Psoas muscle (tissue), 8 donors: ENCODE measurements around the gene RUNX2. TPM values are rescaled to one million over a fixed set of nuclear protein-coding genes. Genes with fewer than 3 reads are reported as not detected.
"Not testable (repeated sequence)": the region's sequence is repeated elsewhere in the genome, so short reads cannot be mapped to it uniquely, and the experiment has no call there.

Experiments used
- ATAC-seq, 4 donors: fragments of 200-7000 bp; cut with Tn5 transposase; one replicate each; pipeline ENCODE4 v1.9.1; 2020; ENCODE audit warnings: moderate library complexity in 3 of 4, mild to moderate bottlenecking in 2 of 4
- DNase-seq, 2 donors: peaks; one replicate each; pipeline ENCODE4 v3.0.0-alpha.2; 2020
- H3K27ac ChIP-seq: fragments of 200-600 bp; one replicate; pipeline ENCODE4 v1.8.0; 2022
- H3K27me3 ChIP-seq, 3 donors: fragments of 200-600 bp in 1 of 3; one replicate each; pipeline versions ENCODE4 v1.6.1 to v1.8.0; 2013 to 2022; ENCODE audit warnings: low read length in 2 of 3, mild to moderate bottlenecking in 2 of 3, moderate library complexity in 1 of 3; ENCODE audit not compliant: insufficient read depth in 3 of 3
- H3K36me3 ChIP-seq, 2 donors: fragments of 200-600 bp in 1 of 2; one replicate each; pipeline versions ENCODE4 v1.6.1 to v1.8.0; 2013 to 2022; ENCODE audit warnings: low read depth in 1 of 2, mild to moderate bottlenecking in 1 of 2, moderate library complexity in 1 of 2; ENCODE audit not compliant: insufficient read depth in 1 of 2
- H3K4me1 ChIP-seq: fragments of 200-600 bp; one replicate; pipeline ENCODE4 v1.8.0; 2022
- H3K4me3 ChIP-seq: fragments of 200-600 bp; one replicate; pipeline ENCODE4 v1.8.0; 2022; ENCODE audit warnings: mild to moderate bottlenecking
- H3K9me3 ChIP-seq: fragments of 200-600 bp; one replicate; pipeline ENCODE4 v1.8.0; 2022
- WGBS, 3 donors: extraction: QIAGEN DNeasy Blood & Tissue Kit; methylation state at CpG; one replicate each; pipeline versions ENCODE4 v1.1.6 to v1.1.7; 2013; 5-methylcytosine and 5-hydroxymethylcytosine counted together
- intact Hi-C, 2 donors: fragments of 100-400 bp; cut with DNase I; formaldehyde crosslinking; loops; one replicate each; pipeline versions ENCODE4 v1.11.0 to v1.14.2; 2022
- polyA plus RNA-seq, 3 donors: library from polyadenylated mRNA; stranded (reverse); fragments of 200-250 nt; gene quantifications; one replicate each; pipeline ENCODE4 v1.2.3, GENCODE V29; 2013
- total RNA-seq, 4 donors: library from RNA; stranded (reverse); fragmentation: NEBNext Ultra II Directional in 2 of 4; extraction: Animal tissue kit (Norgen Biotek cat#: 25700) in 2 of 4; gene quantifications; one replicate each; pipeline versions ENCODE4 v1.2.1 to v1.2.4, GENCODE V29; 2021 to 2023
- TF ChIP-seq, protein P1 (sequence below): fragments of 200-600 bp; IDR thresholded peaks from one replicate; pipeline ENCODE4 v1.8.0; 2022; ENCODE audit warnings: antibody characterized with exemption
- donor health status: healthy with polysubstance abuse.
- donor health status: DM: no; HTN: no; CAD: no; lungs with moderate emphysema.
- donor health status: Bipolar disorder and iron deficiency.
- donor health status: healthy.
- donor health status: DM: yes; HTN: yes; CAD: no.
- donor health status: DM: no; HTN: no; CAD: no.
- donor health status: DM: no; HTN: no; CAD: no.
- donor health status: DM: yes; HTN: yes; CAD: no.

RUNX2 gene
- total and polyA plus RNA-seq, 7 donors = 0.07 to 0.69 (median 0.21) TPM

DNA sequence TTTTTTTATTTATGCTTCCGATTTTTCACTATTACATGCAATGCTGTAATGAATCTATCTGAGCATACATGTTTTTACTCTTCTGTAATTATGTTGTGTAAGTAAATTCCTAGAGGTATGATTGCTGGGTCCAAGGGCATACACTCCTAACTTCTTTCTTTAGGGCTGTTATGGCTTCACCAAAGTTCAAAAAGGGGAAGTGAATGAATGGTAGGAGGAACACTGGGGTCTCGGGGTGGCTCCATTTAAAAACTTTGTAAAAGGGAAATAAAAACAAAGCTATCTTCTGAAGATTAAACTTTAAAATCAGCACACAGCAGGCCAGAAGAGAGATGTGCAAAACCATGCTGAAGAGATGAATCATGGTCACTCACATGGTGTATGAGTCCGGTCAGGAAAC is 338.7 kb downstream of the RUNX2 start:
- peaks cover 0 to 43% (median 2%) of the 10 kb centered on the region in 3 donors for H3K27me3 ChIP-seq
- WGBS, 3 donors = 87 to 94% (median 89%) methylated on average over 3 of the region's 3 CpGs
- TF ChIP-seq, protein P1, sequence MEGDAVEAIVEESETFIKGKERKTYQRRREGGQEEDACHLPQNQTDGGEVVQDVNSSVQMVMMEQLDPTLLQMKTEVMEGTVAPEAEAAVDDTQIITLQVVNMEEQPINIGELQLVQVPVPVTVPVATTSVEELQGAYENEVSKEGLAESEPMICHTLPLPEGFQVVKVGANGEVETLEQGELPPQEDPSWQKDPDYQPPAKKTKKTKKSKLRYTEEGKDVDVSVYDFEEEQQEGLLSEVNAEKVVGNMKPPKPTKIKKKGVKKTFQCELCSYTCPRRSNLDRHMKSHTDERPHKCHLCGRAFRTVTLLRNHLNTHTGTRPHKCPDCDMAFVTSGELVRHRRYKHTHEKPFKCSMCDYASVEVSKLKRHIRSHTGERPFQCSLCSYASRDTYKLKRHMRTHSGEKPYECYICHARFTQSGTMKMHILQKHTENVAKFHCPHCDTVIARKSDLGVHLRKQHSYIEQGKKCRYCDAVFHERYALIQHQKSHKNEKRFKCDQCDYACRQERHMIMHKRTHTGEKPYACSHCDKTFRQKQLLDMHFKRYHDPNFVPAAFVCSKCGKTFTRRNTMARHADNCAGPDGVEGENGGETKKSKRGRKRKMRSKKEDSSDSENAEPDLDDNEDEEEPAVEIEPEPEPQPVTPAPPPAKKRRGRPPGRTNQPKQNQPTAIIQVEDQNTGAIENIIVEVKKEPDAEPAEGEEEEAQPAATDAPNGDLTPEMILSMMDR = no peak
- no peaks in the 10 kb centered on the region for H3K9me3 ChIP-seq
- H3K4me1 ChIP-seq = peaks cover 8% of the 10 kb centered on the region
- intact Hi-C loops = no loop called here
- H3K27ac ChIP-seq = no peak overlapping the region
- no peak for ATAC-seq
- H3K4me3 ChIP-seq = no peak overlapping the region
- H3K36me3 ChIP-seq = no peaks in the 10 kb centered on the region
- no peak for DNase-seq

DNA sequence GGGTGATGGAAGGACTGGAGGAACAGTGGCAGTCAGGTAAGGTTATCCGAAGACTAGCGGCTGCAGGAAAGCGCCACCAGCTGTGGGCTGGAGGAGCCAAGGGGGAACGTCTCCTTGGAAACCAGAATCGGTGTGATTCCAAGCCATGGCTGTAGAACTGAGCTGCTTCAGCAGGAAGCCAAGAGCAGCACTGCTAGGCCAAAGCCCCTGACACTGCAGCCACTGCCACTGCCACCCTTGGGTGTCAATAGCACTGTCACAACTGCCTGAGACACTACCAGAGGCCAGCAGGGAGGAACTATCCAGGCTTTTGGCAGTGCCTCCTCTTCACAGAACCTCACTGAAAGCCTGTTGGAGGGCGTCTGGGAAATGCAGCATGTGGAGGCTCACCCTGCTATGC is 339.2 kb downstream of the RUNX2 start:
- ATAC-seq (no peak), DNase-seq (no peak)
- TF ChIP-seq, protein P1 = no peak
- Histone ChIP-seq H3K9me3 (no peaks in the 10 kb centered on the region), H3K36me3 (no peaks in the 10 kb centered on the region), H3K4me1 (peaks cover 8% of the 10 kb centered on the region), H3K27ac (no peak overlapping the region), H3K27me3 (peaks cover 0 to 39% (median 2%) of the 10 kb centered on the region in 3 donors), H3K4me3 (no peak overlapping the region)
- WGBS, 3 donors = 47 to 61% (median 57%) methylated on average over 6 of the region's 6 CpGs
- intact Hi-C loops = no loop called here

DNA sequence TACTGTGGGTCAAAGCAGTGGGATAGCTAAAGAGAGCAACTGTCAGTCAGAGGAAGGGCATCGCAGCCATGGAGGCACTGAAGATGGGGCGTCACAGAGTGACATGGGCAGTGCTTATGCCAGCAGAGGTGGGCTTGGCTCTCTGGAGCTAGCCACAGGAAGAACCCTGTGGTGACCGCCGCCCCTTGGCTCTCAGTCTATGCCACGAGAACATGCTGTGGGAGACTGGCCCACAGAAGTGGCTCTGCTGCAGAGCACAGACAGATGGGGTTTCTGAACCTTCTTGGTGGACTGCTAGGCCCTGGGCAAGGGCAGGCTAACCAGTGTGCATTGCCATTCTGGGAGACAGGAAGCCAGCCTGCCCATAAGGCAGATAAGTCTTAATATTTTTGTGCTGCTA is 339.6 kb downstream of the RUNX2 start:
- ATAC-seq (no peak), DNase-seq (no peak)
- intact Hi-C loops = no loop called here
- Histone ChIP-seq H3K27me3 (peaks cover 0 to 35% (median 0%) of the 10 kb centered on the region in 3 donors), H3K27ac (no peak overlapping the region), H3K4me3 (no peak overlapping the region), H3K36me3 (no peaks in the 10 kb centered on the region), H3K9me3 (no peaks in the 10 kb centered on the region), H3K4me1 (peaks cover 8% of the 10 kb centered on the region)
- TF ChIP-seq, protein P1 = no peak
- WGBS, 3 donors = 93 to 96% (median 96%) methylated on average over 5 of the region's 5 CpGs

DNA sequence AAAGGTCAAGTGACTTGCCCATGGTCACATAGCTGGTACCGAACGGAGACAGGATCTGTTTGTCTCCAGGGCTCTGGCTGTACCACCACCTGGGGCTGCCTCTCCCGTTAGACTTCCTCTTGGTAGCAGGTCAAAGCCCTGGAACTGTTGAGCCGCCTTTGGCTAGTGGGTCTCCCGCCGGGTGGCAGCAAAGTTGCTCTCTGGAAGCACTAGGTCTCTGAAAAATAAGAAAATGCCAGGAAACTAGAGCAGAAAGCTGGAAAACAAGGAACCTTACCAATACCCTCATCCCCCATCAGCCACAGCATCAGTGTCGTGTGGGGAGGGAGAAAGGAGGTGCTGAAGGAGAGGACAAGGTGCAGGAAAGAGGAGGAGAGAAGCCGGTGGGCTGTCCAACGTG is 340.6 kb downstream of the RUNX2 start:
- Histone ChIP-seq H3K36me3 (no peaks in the 10 kb centered on the region), H3K9me3 (no peaks in the 10 kb centered on the region), H3K27me3 (peaks cover 0 to 25% (median 0%) of the 10 kb centered on the region in 3 donors), H3K4me3 (no peak overlapping the region), H3K4me1 (peaks cover 6% of the 10 kb centered on the region), H3K27ac (no peak overlapping the region)
- 89 to 98% (median 89%) methylated on average over 9 of the region's 9 CpGs for WGBS, 3 donors
- ATAC-seq = no peak
- no peak for DNase-seq
- TF ChIP-seq, protein P1 = no peak
- intact Hi-C loops = no loop called here

DNA sequence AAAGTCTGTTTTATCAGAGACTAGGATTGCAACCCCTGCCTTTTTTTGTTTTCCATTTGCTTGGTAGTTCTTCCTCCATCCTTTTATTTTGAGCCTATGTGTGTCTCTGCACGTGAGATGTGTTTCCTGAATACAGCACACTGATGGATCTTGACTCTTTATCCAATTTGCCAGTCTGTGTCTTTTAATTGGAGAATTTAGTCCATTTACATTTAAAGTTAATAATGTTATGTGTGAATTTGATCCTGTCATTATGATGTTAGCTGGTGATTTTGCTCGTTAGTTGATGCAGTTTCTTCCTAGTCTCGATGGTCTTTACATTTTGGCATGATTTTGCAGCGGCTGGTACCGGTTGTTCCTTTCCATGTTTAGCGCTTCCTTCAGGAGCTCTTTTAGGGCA is 345.0 kb downstream of the RUNX2 start:
- WGBS, 3 donors = 90 to 93% (median 92%) methylated on average over 2 to 3 of the region's 6 CpGs
- ATAC-seq, intact Hi-C loops: not testable (repeated sequence)

DNA sequence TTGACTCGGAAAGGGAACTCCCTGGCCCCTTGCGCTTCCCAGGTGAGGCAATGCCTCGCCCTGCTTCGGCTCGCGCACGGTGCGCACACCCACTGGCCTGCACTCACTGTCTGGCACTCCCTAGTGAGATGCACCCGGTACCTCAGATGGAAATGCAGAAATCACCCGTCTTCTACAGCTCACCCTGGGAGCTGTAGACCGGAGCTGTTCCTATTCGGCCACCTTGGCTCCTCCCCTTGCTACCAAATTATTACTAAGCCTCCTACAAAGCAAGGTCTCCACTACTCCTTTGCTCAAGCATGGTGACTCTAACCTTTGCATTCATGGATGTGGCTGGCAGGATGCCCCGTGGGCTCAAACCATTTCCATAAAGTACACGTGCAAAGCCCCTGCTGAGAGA is 347.0 kb downstream of the RUNX2 start:
- H3K36me3 ChIP-seq, H3K4me1 ChIP-seq, H3K4me3 ChIP-seq, DNase-seq, H3K27me3 ChIP-seq, ATAC-seq, intact Hi-C loops, H3K27ac ChIP-seq, H3K9me3 ChIP-seq: not testable (repeated sequence)
- WGBS, 3 donors = 77 to 86% (median 78%) methylated on average over 8 to 13 of the region's 14 CpGs

More for the DNA sequence above, 345.0 kb downstream of the RUNX2 start:
- H3K27ac ChIP-seq, DNase-seq, H3K9me3 ChIP-seq, H3K27me3 ChIP-seq, H3K4me1 ChIP-seq, H3K4me3 ChIP-seq, H3K36me3 ChIP-seq: not testable (repeated sequence)
